ENCODE data around the gene BDKRB2. TPM values are rescaled to one million over a fixed set of nuclear protein-coding genes. Genes with fewer than 3 reads are reported as not detected.
A peak's percentile ranks its signal among the peaks of the same experiment; 100 is the strongest.

The BDKRB2 gene
- not detected in 2 replicates for total RNA-seq (2016; rRNA removed; fragmentation: Illumina TruSeq; extraction: Trizol)
- total RNA-seq (2016; cell fraction: cytosol; rRNA removed; fragmentation: Illumina TruSeq; extraction: Trizol; ENCODE audit: low read depth), result not detected in 2 replicates
- total RNA-seq (2016; cell fraction: insoluble cytoplasmic fraction; rRNA removed; fragmentation: Illumina TruSeq; extraction: Trizol), result not detected in 2 replicates
- total RNA-seq (2016; cell fraction: membrane; rRNA removed; fragmentation: Illumina TruSeq; extraction: Trizol), result not detected in 2 replicates
- total RNA-seq (2016; cell fraction: nucleus; rRNA removed; fragmentation: Illumina TruSeq; extraction: Trizol), result not detected in 2 replicates
- polyA plus RNA-seq (2011; rRNA removed), result 0.03 TPM in 2 replicates
- 0.03 TPM in 2 replicates for polyA plus RNA-seq (2011; cell fraction: cytosol; rRNA removed)
- polyA plus RNA-seq (2011; cell fraction: nucleus; rRNA removed), result not detected in 2 replicates
- polyA plus RNA-seq (2012), result not detected in 2 replicates
- polyA plus RNA-seq (2016; cell fraction: cytosol; fragmentation: Illumina TruSeq; extraction: Trizol; ENCODE audit: low read depth), result not detected in 2 replicates
- not detected in 2 replicates for polyA plus RNA-seq (2016; cell fraction: insoluble cytoplasmic fraction; fragmentation: Illumina TruSeq; extraction: Trizol; ENCODE audit: low read depth)
- polyA plus RNA-seq (2016; cell fraction: membrane; fragmentation: Illumina TruSeq; extraction: Trizol; ENCODE audit: low read depth), result not detected in 2 replicates
- not detected in 2 replicates for polyA plus RNA-seq (2016; cell fraction: nucleus; fragmentation: Illumina TruSeq; extraction: Trizol; ENCODE audit: insufficient read depth, low read depth)
- 0.04 and 24.0 TPM in 2 replicates for polyA minus RNA-seq (2011; rRNA and poly(A)+ RNA removed; ENCODE audit: low replicate concordance)
- not detected in 2 replicates for polyA minus RNA-seq (2011; cell fraction: cytosol; rRNA and poly(A)+ RNA removed)
- polyA minus RNA-seq (2011; cell fraction: nucleus; rRNA and poly(A)+ RNA removed), result 0.12 TPM in 1 of 2 replicates, not detected in the other
- Bru-seq, nascent RNA, result percentile 4 among the genes with signal in this experiment
- BruChase-seq, experiment 1, labeled RNA remaining after a 6-hour chase, result not detected
- percentile 10 among the genes with signal in this experiment for BruChase-seq, experiment 2, labeled RNA remaining after a 2-hour chase
- long read RNA-seq, experiment 1, result 0 reads
- long read RNA-seq, experiment 2, result 0 reads

DNA sequence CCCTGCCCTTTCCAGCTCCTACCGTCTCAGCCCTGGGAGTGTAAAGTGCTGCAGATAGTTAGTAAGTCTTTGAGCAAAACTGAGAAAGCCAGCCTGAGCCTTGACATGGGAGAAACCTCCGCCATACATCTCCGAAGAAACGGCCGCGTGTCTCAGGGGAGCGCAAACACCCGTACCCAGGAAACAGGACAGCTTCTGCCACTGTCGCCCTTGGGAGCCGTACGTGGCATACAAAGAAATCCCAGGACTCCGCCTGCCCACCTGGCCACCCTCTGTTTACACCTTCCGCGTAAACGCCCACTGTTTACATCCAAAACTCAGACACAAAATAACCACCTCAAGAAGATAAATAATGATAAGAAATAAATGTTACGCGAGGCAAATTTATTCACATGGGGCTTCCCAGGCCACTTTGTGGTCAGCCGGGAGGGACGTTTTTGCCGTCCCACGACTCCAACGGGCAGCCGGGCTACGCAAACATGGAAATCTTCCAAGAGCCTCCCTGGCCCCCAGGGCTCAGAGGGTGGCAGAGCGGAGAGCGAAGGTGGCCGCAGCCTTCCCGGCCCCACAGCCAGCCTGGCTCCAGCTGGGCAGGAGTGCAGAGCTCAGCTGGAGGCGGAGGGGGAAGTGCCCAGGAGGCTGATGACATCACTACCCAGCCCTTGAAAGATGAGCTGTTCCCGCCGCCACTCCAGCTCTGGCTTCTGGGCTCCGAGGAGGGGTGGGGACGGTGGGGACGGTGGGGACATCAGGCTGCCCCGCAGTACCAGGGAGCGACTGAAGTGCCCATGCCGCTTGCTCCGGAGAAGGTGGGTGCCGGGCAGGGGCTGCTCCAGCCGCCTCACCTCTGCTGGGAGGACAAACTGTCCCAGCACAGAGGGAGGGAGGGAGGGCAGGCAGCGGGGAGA lies at the start of gene BDKRB2:
Gene BDKRB2, plus strand, starts transcription at position 689 of the 908 bp plus-strand sequence. CDS start 32,269 bp downstream, outside the sequence.
- POLR2A ChIA-PET, result no interaction called here
- no peak within 1 kb of the TSS for H2AFZ ChIP-seq (ENCODE audit: low read length)
- intact Hi-C loops (cut with micrococcal nuclease; ENCODE audit: unreplicated experiment) (loop anchor here (10.0 kb wide), 1 partner anchor 60 kb away; no protein-coding TSS in a partner anchor), in situ Hi-C loops (cut with HindIII; ENCODE audit: extremely low pct_ligation_motif_present, low pct_unique_long_range_greater_than_20kb) (no loop called here)
- no peak within 1 kb of the TSS for H3K9ac ChIP-seq (ENCODE audit: insufficient read depth, low read depth, low read length)
- FAIRE-seq (no peak), DNase-seq (ENCODE audit: low spot score) (peak; percentile 54), ATAC-seq (peak; percentile 90)
- no peaks in the 10 kb centered on the region for H3K79me2 ChIP-seq (ENCODE audit: insufficient read depth, low read length)
- peaks cover 33% of the 10 kb centered on the region for H3K4me1 ChIP-seq (ENCODE audit: insufficient read depth, low read length)
- H3K4me3 ChIP-seq (replicated peaks in 1 of 3; ENCODE audit: insufficient read depth in 1 of 3, low read depth in 2 of 3, low read length in 3 of 3), result peak within 1 kb of the TSS; percentile 1 to 42 (median 34); a peak in 5 of 6 replicates
- CTCF ChIA-PET (ENCODE audit: low intra/inter-chr PET ratio, low total read pairs), result no interaction called here
- no peaks in the 10 kb centered on the region for H3K36me3 ChIP-seq (replicated peaks in 1 of 2; ENCODE audit: control insufficient read depth in 1 of 2, insufficient read depth in 2 of 2, low read length in 2 of 2)
- no TSS peak for BruUV-seq (replicated peaks)
- peaks cover 6 to 7% of the 10 kb centered on the region in 2 experiments; a peak in 3 of 5 replicates for H3K27me3 ChIP-seq (ENCODE audit: control insufficient read depth in 1 of 2, insufficient read depth in 2 of 2, low read length in 2 of 2)
- H3K4me2 ChIP-seq (ENCODE audit: low read depth, low read length), result peak within 1 kb of the TSS; percentile 60
- no peaks in the 10 kb centered on the region for H3K9me3 ChIP-seq (ENCODE audit: low read length)
- WGBS (ENCODE audit: low lambda C conversion rate), result 30% methylated on average over 34 of the region's 41 CpGs
- H3K27ac ChIP-seq (ENCODE audit: extremely low read length, insufficient read depth, low read length), result no peak within 1 kb of the TSS
- H4K20me1 ChIP-seq (ENCODE audit: insufficient read depth, low read length), result no peaks in the 10 kb centered on the region
- TF ChIP-seq ZNF572 (CRISPR knock-in tag; IDR thresholded peaks at IDR 0.05) (no peak), ZNF337 (CRISPR knock-in tag; IDR thresholded peaks at IDR 0.05; ENCODE audit: borderline replicate concordance, low read depth) (no peak), ZNF446 (CRISPR knock-in tag; IDR thresholded peaks at IDR 0.05) (no peak), ZNF570 (CRISPR knock-in tag; IDR thresholded peaks at IDR 0.05; ENCODE audit: borderline replicate concordance) (no peak), GABPB1 (CRISPR knock-in tag; IDR thresholded peaks at IDR 0.05) (peak; percentile 55; the same call in 1 of the 2 replicates), ZBTB21 (CRISPR knock-in tag; IDR thresholded peaks at IDR 0.05) (peak; percentile 61; the same call in 1 of the 2 replicates), ZSCAN21 (CRISPR knock-in tag; IDR thresholded peaks at IDR 0.05; ENCODE audit: borderline replicate concordance) (no peak), ELF3 (CRISPR knock-in tag; IDR thresholded peaks at IDR 0.05) (peak; percentile 38; the same call in 1 of the 2 replicates)
- TF ChIP-seq, protein P1, sequence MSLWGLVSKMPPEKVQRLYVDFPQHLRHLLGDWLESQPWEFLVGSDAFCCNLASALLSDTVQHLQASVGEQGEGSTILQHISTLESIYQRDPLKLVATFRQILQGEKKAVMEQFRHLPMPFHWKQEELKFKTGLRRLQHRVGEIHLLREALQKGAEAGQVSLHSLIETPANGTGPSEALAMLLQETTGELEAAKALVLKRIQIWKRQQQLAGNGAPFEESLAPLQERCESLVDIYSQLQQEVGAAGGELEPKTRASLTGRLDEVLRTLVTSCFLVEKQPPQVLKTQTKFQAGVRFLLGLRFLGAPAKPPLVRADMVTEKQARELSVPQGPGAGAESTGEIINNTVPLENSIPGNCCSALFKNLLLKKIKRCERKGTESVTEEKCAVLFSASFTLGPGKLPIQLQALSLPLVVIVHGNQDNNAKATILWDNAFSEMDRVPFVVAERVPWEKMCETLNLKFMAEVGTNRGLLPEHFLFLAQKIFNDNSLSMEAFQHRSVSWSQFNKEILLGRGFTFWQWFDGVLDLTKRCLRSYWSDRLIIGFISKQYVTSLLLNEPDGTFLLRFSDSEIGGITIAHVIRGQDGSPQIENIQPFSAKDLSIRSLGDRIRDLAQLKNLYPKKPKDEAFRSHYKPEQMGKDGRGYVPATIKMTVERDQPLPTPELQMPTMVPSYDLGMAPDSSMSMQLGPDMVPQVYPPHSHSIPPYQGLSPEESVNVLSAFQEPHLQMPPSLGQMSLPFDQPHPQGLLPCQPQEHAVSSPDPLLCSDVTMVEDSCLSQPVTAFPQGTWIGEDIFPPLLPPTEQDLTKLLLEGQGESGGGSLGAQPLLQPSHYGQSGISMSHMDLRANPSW (CRISPR knock-in tag; IDR thresholded peaks at IDR 0.05; ENCODE audit: borderline replicate concordance), result no peak
- TF ChIP-seq, protein P2, sequence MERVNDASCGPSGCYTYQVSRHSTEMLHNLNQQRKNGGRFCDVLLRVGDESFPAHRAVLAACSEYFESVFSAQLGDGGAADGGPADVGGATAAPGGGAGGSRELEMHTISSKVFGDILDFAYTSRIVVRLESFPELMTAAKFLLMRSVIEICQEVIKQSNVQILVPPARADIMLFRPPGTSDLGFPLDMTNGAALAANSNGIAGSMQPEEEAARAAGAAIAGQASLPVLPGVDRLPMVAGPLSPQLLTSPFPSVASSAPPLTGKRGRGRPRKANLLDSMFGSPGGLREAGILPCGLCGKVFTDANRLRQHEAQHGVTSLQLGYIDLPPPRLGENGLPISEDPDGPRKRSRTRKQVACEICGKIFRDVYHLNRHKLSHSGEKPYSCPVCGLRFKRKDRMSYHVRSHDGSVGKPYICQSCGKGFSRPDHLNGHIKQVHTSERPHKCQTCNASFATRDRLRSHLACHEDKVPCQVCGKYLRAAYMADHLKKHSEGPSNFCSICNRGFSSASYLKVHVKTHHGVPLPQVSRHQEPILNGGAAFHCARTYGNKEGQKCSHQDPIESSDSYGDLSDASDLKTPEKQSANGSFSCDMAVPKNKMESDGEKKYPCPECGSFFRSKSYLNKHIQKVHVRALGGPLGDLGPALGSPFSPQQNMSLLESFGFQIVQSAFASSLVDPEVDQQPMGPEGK (CRISPR knock-in tag; IDR thresholded peaks at IDR 0.05), result 0 out of 2 replicates have a peak, but pooled peaks have one; percentile 17
- TF ChIP-seq, protein P3, sequence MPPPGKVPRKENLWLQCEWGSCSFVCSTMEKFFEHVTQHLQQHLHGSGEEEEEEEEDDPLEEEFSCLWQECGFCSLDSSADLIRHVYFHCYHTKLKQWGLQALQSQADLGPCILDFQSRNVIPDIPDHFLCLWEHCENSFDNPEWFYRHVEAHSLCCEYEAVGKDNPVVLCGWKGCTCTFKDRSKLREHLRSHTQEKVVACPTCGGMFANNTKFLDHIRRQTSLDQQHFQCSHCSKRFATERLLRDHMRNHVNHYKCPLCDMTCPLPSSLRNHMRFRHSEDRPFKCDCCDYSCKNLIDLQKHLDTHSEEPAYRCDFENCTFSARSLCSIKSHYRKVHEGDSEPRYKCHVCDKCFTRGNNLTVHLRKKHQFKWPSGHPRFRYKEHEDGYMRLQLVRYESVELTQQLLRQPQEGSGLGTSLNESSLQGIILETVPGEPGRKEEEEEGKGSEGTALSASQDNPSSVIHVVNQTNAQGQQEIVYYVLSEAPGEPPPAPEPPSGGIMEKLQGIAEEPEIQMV (CRISPR knock-in tag; IDR thresholded peaks at IDR 0.05; ENCODE audit: low read depth), result no peak
